GM21825 (cell line): ENCODE results near the gene PARD6B.
"Not testable (repeated sequence)": the region's sequence is repeated elsewhere in the genome, so short reads cannot be mapped to it uniquely, and the experiment has no call there.

Source experiments
- ATAC-seq: cut with Tn5 transposase; IDR thresholded peaks from one replicate; pipeline ENCODE4 v1.9.1; 2021; ENCODE audit warnings: mild to moderate bottlenecking, moderate library complexity; ENCODE audit not compliant: unreplicated experiment

The PARD6B gene

DNA sequence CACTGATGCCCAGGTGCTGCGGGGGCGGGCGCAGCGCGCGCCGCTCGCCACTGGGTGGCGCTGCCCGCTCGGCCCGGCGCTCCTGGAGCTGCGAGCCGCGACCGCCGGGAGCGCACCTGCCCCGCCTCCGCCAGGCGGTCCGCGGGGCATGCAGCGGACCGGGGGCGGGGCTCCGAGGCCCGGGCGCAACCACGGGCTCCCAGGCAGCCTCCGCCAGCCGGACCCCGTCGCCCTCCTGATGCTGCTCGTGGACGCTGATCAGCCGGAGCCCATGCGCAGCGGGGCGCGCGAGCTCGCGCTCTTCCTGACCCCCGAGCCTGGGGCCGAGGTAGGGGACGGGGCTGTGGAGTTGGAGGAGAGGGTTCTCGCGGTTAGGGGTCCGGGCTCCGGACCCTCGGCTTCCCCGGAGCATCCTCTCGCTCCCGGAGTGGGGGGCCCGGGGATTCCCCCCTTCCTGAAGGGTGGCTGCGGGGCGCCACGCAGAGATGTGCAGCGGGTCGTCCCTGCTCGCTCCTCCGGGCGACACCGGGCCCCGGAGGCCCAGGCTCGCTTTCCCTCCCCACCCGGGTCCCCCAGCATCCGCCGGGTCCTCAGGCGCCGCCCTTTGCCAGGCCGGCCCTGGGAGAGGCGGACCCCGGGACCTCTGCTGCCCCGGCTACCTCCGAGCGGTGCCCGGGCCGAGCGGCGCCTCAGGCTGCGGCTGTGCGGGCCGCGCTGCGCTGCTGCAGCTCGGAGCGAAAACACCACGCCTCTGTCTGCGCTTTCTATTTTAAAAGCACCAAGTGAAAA lies 63.7 kb downstream of the PARD6B start, which contains the start of gene BCAS4:
Gene BCAS4, plus strand, starts transcription at position 216 of the 789 bp plus-strand sequence. Its CDS starts 23 bp downstream, at position 239.
- ATAC-seq, result peak; percentile 65

- ATAC-seq, result no peak
These were observed 65.8 kb downstream of the PARD6B start for GRCh38 chr20:50797142-50797541.

GRCh38 chr20:50798650-50799049 lies 67.3 kb downstream of the PARD6B start:
- no peak for ATAC-seq

- no peak for ATAC-seq
These were observed 68.0 kb downstream of the PARD6B start for GRCh38 chr20:50799176-50799889.

DNA sequence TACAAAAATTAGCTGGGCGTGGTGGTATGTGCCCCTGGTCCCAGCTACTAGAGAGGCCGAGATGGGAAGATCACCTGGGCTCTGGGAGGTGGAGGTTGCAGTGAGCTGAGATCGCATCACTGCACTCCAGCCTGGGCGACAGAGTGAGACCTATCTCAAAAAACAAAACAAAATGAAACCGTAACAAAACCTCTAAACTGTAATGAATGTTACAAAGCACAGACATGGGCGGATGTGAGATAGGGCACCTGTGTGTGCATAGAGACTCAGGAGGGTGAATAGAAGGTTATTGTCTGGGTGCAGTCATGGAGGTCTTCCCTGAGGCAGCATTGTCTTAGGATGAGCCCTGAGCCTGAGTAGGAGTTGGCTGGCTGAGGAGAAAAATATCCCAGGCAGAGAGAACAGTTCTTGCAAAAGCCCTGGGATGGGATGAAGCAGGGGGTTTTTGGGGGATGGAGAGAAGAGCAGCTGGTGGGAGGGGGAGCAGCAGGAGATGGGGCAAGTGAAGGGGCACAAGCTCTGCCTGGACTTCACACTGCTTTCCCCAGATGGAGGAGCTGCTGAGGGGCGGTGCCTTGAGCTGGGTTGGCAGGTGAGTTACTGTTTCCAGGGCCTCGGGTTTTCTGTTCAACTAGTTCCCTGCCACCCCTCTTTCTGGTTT lies 68.6 kb downstream of the PARD6B start:
- peak; percentile 34 for ATAC-seq

DNA sequence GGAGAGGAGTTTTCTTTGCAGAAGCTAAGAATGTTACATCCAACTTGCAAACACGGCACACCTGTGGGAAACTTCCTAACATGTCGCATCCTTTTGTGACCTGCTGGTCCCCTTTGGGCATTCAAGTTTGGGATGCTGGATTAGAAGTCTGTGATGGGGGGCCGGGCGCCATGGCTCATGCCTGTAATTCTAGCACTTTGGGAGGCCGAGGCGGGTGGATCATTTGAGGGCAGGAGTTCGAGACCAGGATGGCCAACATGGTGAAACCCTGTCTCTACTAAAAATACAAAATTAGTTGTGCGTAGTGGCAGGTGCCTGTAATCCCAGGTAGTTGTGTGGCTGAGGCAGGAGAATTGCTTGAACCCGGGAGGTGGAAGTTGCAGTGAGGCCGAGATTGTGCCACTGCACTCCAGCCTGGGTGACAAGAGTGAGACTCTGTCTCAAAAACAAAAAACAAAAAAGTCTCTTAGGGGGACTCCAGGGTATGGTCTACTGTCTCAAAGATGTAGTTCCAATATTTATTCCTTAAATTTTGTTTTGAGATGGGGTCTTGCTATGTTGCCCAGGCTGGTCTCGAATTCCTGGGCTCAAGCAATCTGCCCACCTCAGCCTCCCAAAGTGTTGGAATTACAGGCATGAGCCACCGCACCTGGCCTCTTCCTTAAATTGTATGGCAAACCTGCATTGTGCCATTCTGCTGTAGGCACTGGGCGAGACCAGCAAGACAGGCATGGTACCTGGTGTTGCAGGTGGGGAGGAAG lies 69.8 kb downstream of the PARD6B start:
- ATAC-seq, result not testable (repeated sequence)

DNA sequence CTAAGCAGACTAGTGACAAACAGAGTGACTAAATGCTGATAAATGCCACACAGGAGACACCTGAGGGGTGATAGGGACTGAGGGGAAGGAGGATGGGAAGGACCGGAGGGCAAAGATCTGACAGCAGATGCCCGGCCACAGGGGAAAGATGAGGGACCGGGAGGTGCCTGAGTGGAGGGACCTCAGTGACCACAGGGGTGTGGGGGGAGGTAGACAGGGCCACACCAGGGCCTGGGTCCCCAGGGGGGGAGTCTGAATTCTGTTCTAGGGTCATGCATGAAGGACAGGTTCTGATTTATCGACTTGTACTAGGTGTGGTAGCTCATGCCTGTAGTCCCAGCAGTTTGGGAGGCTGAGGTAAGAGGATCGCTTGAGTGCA lies 70.4 kb downstream of the PARD6B start:
- no peak for ATAC-seq

GRCh38 chr20:50802289-50802688 lies 70.9 kb downstream of the PARD6B start:
- ATAC-seq, result no peak

- peak; percentile 46 for ATAC-seq
These were observed 73.3 kb downstream of the PARD6B start for GRCh38 chr20:50804437-50805348.

DNA sequence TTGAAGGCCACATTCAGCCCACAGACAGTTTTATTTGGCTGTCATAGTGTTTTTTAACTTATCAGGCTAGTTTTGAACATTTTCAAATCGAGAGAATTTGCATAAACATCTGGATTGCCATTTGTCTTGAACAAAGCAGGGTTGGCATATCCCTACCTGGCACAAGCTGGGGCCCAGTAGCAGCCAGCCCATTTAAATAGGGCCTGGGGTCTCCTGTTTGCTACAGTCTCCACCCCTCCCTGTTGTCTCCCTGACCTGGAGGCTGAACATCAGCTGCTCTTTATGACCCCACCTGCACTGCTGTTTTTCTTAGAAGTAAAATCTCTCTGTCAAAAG lies 73.9 kb downstream of the PARD6B start:
- ATAC-seq, result no peak

- ATAC-seq, result no peak
These were observed 74.9 kb downstream of the PARD6B start for GRCh38 chr20:50806126-50806768.
